Activated CD4-positive, alpha-beta memory T cell treated with anti-CD3 and anti-CD28 coated beads, Interleukin-2, amount 10 ng/mL, durations not matched to agents 7 days and 5 days (primary cell): ENCODE data around the gene GSTO1. TPM values are rescaled to one million over a fixed set of nuclear protein-coding genes. Genes with fewer than 3 reads are reported as not detected.
A peak's percentile ranks its signal among the peaks of the same experiment; 100 is the strongest.

ENCODE experiments used
- CTCF ChIA-PET: fragments of 350-600 bp; sonication (Branson Sonifier 250); formaldehyde crosslinking; loops from one replicate; lab custom pipeline; 2021; ENCODE audit warnings: antibody characterized with exemption, inconsistent platforms; lab: Charles Lee
- POLR2A ChIA-PET: fragments of 350-600 bp; sonication (Branson Sonifier 250); formaldehyde crosslinking; loops from one replicate; lab custom pipeline; 2021; ENCODE audit warnings: antibody characterized with exemption; lab: Charles Lee
- DNase-seq: peaks from one replicate; pipeline ENCODE4 v3.0.0-alpha.2; 2020
- H3K27ac Mint-ChIP-seq: one replicate; pipeline ENCODE4 v1.8.0; 2021; ENCODE audit warnings: mild to moderate bottlenecking, mixed read lengths
- H3K27me3 Mint-ChIP-seq: one replicate; pipeline ENCODE4 v1.8.0; 2021; ENCODE audit warnings: mixed read lengths
- H3K36me3 Mint-ChIP-seq: one replicate; pipeline ENCODE4 v1.8.0; 2021; ENCODE audit warnings: low read depth, mixed read lengths
- H3K4me1 Mint-ChIP-seq: one replicate; pipeline ENCODE4 v1.8.0; 2021; ENCODE audit warnings: mixed read lengths
- H3K4me3 Mint-ChIP-seq: one replicate; pipeline ENCODE4 v1.8.0; 2021; ENCODE audit warnings: mild to moderate bottlenecking, mixed read lengths
- H3K9me3 Mint-ChIP-seq: one replicate; pipeline ENCODE4 v1.8.0; 2021; ENCODE audit warnings: mixed read lengths
- total RNA-seq, 2 experiments: library from RNA; stranded (reverse); gene quantifications; one replicate each; pipeline ENCODE4 v1.2.3, GENCODE V29; 2021

The GSTO1 gene
- total RNA-seq, 2 experiments from 2014 or later = 139 to 142 TPM

- Mint-ChIP-seq H3K4me1 (peaks cover 49% of the 10 kb centered on the region), H3K4me3 (peak overlapping the region; percentile 84), H3K27me3 (no peaks in the 10 kb centered on the region), H3K27ac (peak overlapping the region; percentile 93), H3K36me3 (peaks cover 47% of the 10 kb centered on the region), H3K9me3 (no peaks in the 10 kb centered on the region)
- no peak for DNase-seq
- CTCF ChIA-PET = interaction anchor here (1.2 to 2.3 kb wide), 3 partner anchors 10 to 86 kb away, joined by 3 to 7 read pairs (median 4); partner anchors contain the start of gene CFAP58
- POLR2A ChIA-PET = interaction anchor here (0.6 to 5.1 kb wide), 7 partner anchors 11 to 146 kb away, joined by 3 to 62 read pairs (median 4); partner anchors contain the start of genes CFAP58, GSTO1, ITPRIP and SFR1
Measured at GRCh38 chr10:104267721-104268404, 13.2 kb downstream of the GSTO1 start.

GRCh38 chr10:104268405-104268712, 13.7 kb downstream of the GSTO1 start:
- Mint-ChIP-seq H3K36me3 (peaks cover 47% of the 10 kb centered on the region), H3K27ac (peak overlapping the region; percentile 93), H3K27me3 (no peaks in the 10 kb centered on the region), H3K4me3 (peak overlapping the region; percentile 84), H3K9me3 (no peaks in the 10 kb centered on the region), H3K4me1 (peaks cover 48% of the 10 kb centered on the region)
- CTCF ChIA-PET = interaction anchor here (1.3 to 2.3 kb wide), 4 partner anchors 18 to 85 kb away, joined by 3 to 7 read pairs (median 5); partner anchors contain the start of genes CFAP58 and ITPRIP
- POLR2A ChIA-PET = interaction anchor here (0.7 to 5.1 kb wide), 12 partner anchors 11 to 352 kb away, joined by 3 to 62 read pairs (median 6); partner anchors contain the start of genes CFAP43, CFAP58, GSTO1 and ITPRIP
- DNase-seq = no peak

DNA sequence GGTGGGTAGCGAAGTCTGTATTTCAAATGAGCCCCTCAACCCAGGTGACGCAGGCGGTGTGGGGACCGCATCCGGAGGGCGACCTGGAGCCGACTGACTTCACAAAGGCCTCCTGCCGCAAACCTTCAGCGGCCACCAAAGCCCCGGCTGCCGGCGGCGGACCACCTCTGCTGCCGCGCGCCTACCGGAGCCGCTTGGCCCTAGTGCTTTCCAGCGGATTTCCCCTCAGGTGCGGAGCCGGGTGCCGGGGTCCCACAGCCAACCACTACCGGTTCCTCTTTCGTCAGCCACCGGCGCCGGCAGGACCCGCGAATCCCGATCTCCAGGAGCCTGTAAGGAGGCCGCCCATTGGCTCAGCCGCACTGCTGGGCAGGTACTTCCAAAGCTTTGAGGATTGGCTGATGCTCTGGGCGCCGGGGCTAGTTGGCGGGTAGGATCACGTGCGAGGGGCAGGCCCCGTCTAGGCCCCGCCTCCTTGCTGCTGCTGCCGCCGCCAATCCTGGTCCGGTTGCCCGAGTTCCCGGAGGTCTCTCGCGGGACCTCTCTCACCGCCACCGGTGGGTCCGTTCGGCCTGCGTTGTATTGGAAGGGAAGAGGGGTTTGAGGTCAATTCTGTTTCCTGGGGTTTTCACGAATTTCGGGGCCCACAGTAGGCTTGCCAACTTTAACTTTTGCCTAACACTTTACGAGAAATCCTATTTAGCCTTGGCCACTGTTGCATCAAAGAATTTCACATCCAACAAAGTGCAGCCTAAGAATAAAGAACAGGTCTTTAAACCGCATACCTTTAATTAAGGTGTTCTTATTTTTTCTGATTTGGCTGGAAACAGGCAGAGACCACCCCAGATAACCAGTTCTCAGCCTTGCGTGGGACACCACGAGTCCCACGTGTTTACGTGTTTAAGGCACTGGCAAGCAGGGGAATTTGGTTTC, 14.3 kb downstream of the GSTO1 start, which contains the start of gene GSTO2:
Gene GSTO2, plus strand, starts transcription at position 472 of the 933 bp plus-strand sequence. CDS start 5,732 bp downstream, outside the sequence.
- Mint-ChIP-seq H3K27ac (peak within 1 kb of the TSS; percentile 93), H3K36me3 (peaks cover 43% of the 10 kb centered on the region), H3K27me3 (no peaks in the 10 kb centered on the region), H3K4me3 (peak within 1 kb of the TSS; percentile 84), H3K4me1 (peaks cover 42% of the 10 kb centered on the region), H3K9me3 (no peaks in the 10 kb centered on the region)
- CTCF ChIA-PET = interaction anchor here (0.7 to 2.3 kb wide), 8 partner anchors 15 to 85 kb away, joined by 3 to 7 read pairs (median 4); partner anchors contain the start of genes CFAP58, GSTO1 and ITPRIP
- peak; percentile 99 for DNase-seq
- POLR2A ChIA-PET = interaction anchor here (0.6 to 5.1 kb wide), 17 partner anchors 9 to 378 kb away, joined by 3 to 62 read pairs (median 5); partner anchors contain the start of genes CFAP43, CFAP58, GSTO1 and ITPRIP

DNA sequence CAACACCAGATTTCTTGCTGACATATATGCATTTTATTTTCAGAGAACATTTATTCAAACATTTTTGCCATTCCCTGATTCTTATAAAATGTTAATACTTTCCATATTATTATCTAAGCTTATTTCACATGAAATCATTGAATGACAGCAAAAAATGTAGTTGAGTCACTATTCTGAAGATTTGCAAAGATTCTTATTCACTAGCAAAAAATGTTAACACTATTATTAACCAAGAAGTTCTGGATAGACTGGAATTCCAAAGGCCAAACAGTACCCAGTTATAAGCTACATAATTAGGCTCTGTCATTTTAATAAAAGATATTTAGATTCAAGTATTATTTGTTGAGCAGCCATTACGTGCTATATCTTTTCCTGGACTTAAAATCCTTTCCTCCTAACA, 18.6 kb downstream of the GSTO1 start:
- no peak overlapping the region for H3K27ac Mint-ChIP-seq
- H3K4me1 Mint-ChIP-seq = peaks cover 12% of the 10 kb centered on the region
- no peak for DNase-seq
- H3K9me3 Mint-ChIP-seq = no peaks in the 10 kb centered on the region
- H3K4me3 Mint-ChIP-seq = no peak overlapping the region
- POLR2A ChIA-PET = interaction anchor here (0.7 to 1.4 kb wide), 6 partner anchors 10 to 152 kb away, joined by 3 to 5 read pairs (median 4); partner anchors contain the start of genes ITPRIP and SFR1
- peaks cover 5% of the 10 kb centered on the region for H3K36me3 Mint-ChIP-seq
- CTCF ChIA-PET = interaction anchor here (1.2 to 9.8 kb wide), 15 partner anchors 10 to 385 kb away, joined by 3 to 149 read pairs (median 20); partner anchors contain the start of genes CFAP58, GSTO1, ITPRIP and SFR1
- H3K27me3 Mint-ChIP-seq = peaks cover 10% of the 10 kb centered on the region

DNA sequence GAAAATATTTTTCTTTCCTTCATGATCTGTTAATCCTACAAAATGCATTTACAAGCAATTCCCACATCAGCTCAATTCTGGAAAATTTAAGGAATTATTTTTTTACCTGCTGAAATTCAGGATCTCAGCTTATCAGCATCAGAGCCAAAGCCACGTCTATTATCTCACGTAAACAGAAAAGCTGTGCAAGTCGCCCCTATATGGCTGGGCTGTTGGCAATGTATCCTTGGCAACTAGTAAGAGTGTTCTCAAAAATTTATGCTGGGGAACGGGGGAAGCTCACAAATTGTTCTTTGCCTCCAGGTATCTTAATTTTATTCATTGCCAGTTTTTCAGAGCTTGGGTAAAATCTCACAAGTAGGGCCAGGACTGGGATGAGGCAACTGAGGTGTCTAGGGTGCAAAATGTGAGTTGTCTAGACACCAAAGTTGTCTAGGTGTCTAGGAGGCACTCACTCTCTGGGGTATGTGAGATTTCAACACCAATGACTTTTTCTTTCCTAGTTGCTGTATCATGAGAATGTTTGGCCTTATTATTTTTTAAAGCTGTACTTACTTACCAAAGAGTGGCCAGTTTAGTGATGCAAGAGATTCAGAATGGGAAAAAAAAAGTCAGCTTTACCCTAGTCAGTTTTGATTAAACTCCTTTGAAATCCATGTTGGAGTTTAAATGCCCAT, 19.3 kb downstream of the GSTO1 start:
- POLR2A ChIA-PET = interaction anchor here (1.0 to 1.6 kb wide), 9 partner anchors 12 to 152 kb away, joined by 4 to 8 read pairs (median 5); partner anchors contain the start of genes CFAP58, ITPRIP and SFR1
- H3K27ac Mint-ChIP-seq = no peak overlapping the region
- peaks cover 10% of the 10 kb centered on the region for H3K27me3 Mint-ChIP-seq
- no peaks in the 10 kb centered on the region for H3K9me3 Mint-ChIP-seq
- CTCF ChIA-PET = interaction anchor here (0.8 to 9.8 kb wide), 33 partner anchors 9 to 386 kb away, joined by 3 to 149 read pairs (median 5); partner anchors contain the start of genes CFAP58, GSTO1, ITPRIP and SFR1
- no peak for DNase-seq
- H3K4me3 Mint-ChIP-seq = no peak overlapping the region
- H3K4me1 Mint-ChIP-seq = peaks cover 10% of the 10 kb centered on the region
- no peaks in the 10 kb centered on the region for H3K36me3 Mint-ChIP-seq

DNA sequence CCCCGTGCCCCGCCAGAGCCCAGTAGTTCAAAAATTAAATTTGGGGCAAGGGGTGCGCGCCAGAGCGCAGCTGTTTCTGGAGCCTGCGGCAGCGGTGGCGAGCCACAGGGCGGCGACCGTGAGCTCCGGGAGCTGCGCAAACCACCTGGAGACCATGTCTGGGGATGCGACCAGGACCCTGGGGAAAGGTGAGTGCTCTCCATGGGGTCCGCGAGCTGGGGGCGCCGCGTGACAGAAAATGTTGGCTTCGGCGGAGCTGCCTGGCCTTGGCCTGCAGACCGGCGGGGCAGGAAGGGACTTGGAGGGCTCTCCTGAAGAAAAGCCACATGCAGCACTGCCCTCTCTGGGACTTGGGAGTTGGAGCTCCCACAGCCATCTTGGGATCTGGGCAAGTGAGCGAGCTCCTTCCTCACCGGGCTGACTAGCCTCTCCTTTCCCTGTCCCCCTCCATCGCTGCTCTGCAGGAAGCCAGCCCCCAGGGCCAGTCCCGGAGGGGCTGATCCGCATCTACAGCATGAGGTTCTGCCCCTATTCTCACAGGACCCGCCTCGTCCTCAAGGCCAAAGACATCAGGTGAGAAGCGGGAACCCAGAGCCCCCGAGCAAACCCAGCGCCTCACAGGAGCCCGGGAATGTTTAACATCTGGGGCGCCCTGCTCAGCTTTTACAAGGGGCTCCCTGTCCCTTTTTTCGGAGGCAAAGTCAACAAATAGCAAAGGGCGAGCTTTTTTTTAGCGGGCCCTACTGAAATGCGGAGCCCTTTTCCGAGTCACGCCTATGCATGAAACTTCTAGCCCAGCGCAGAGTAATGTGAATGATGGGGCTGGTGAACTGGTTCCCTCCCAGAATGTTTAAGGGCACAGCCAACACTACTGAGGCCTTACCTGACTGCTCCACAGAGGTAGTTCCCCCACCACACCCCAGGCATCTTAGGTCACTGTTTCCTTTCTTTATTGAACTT, 20.4 kb downstream of the GSTO1 start:
- Mint-ChIP-seq H3K36me3 (no peaks in the 10 kb centered on the region), H3K27ac (no peak overlapping the region), H3K9me3 (no peaks in the 10 kb centered on the region), H3K27me3 (peaks cover 10% of the 10 kb centered on the region), H3K4me3 (peak overlapping the region; percentile 21), H3K4me1 (peaks cover 6% of the 10 kb centered on the region)
- ChIA-PET CTCF (interaction anchor here (0.8 to 9.8 kb wide), 38 partner anchors 8 to 387 kb away, joined by 3 to 149 read pairs (median 4); partner anchors contain the start of genes CFAP43, CFAP58, GSTO1 and ITPRIP), POLR2A (interaction anchor here (0.7 to 2.3 kb wide), 9 partner anchors 8 to 78 kb away, joined by 3 to 8 read pairs (median 5); partner anchors contain the start of genes CFAP58 and ITPRIP)
- peak; percentile 53 for DNase-seq

DNA sequence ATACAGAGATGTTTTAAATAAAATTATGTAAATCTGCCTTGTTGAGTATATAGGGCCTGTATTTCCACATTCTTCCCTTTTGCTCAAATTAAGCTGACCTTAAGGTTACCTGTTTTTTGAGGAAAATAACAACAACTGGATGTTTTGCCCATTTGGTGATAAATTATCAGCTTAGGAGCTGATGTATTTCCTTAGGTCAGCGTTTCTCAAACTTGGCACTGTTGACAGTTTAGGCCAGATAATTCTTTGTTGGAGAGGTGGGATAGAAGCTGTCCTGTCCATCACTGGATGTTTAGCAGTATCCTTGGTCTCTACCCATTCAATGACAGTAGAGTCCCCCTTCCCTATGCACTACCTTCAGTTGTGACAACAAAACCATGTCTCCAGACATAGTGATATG, 21.5 kb downstream of the GSTO1 start:
- CTCF ChIA-PET = interaction anchor here (1.1 to 9.8 kb wide), 7 partner anchors 10 to 75 kb away, joined by 3 to 149 read pairs (median 30); partner anchors contain the start of genes CFAP58 and ITPRIP
- H3K36me3 Mint-ChIP-seq = no peaks in the 10 kb centered on the region
- peaks cover 16% of the 10 kb centered on the region for H3K27me3 Mint-ChIP-seq
- no peak for DNase-seq
- H3K9me3 Mint-ChIP-seq = no peaks in the 10 kb centered on the region
- POLR2A ChIA-PET = interaction anchor here (1.1 to 2.3 kb wide), 2 partner anchors 9 to 14 kb away, joined by 3 to 5 read pairs; no protein-coding TSS in a partner anchor
- no peak overlapping the region for H3K4me3 Mint-ChIP-seq
- H3K27ac Mint-ChIP-seq = no peak overlapping the region
- H3K4me1 Mint-ChIP-seq = peaks cover 6% of the 10 kb centered on the region

- POLR2A ChIA-PET = interaction anchor here (0.6 to 4.1 kb wide), 3 partner anchors 9 to 63 kb away, joined by 3 to 16 read pairs (median 3); partner anchors contain the start of genes CFAP43 and GSTO2
- H3K4me1 Mint-ChIP-seq = peaks cover 6% of the 10 kb centered on the region
- no peaks in the 10 kb centered on the region for H3K36me3 Mint-ChIP-seq
- CTCF ChIA-PET = interaction anchor here (0.6 to 9.8 kb wide), 6 partner anchors 9 to 73 kb away, joined by 3 to 149 read pairs (median 4); partner anchors contain the start of gene CFAP58
- no peak overlapping the region for H3K27ac Mint-ChIP-seq
- no peak for DNase-seq
- H3K9me3 Mint-ChIP-seq = no peaks in the 10 kb centered on the region
- H3K27me3 Mint-ChIP-seq = peaks cover 24% of the 10 kb centered on the region
- no peak overlapping the region for H3K4me3 Mint-ChIP-seq
Measured at GRCh38 chr10:104277785-104278184, 23.1 kb downstream of the GSTO1 start.

DNA sequence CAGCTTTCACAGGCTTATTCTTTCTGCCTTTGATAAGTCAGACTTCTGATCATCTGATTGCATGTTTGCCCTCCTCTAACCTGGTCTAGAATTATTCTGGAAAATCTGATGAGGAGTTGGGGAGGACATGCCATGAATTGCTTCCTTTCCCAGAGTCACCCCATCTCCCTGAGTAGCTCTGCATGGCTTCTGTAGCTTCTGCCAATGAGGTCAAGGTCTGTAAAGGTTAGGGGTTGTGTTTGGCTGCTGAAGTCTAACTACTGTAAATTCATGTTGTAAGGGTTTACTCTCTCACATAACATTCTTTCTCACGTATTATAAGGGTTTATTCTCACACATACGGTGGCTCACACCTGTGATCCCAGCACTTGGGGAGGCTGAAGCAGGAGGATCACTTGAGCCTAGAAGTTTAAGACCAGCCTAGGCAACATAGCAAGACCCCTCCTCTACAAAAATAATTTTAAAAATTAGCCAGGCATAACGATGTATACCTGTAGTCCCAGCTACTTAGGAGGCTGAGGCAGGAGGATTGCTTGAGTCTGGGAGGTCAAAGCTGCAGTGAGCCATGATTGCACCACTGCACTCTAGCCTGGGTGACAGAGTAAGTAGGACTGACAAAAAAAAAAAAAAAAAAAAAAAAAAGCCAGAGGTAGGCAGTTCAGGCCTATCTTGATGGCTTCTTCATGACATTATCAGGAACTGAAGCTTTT, 25.0 kb downstream of the GSTO1 start:
- Mint-ChIP-seq H3K9me3 (no peaks in the 10 kb centered on the region), H3K4me1 (peaks cover 1% of the 10 kb centered on the region), H3K27me3 (peaks cover 26% of the 10 kb centered on the region), H3K36me3 (no peaks in the 10 kb centered on the region), H3K27ac (no peak overlapping the region), H3K4me3 (no peak overlapping the region)
- DNase-seq = no peak
- CTCF ChIA-PET = interaction anchor here (0.9 to 9.8 kb wide), 3 partner anchors 11 to 71 kb away, joined by 4 to 149 read pairs (median 64); partner anchors contain the start of gene CFAP58
- POLR2A ChIA-PET = interaction anchor here (1.0 to 4.1 kb wide), 3 partner anchors 11 to 66 kb away, joined by 3 to 16 read pairs (median 3); partner anchors contain the start of gene GSTO2

- POLR2A ChIA-PET = no interaction called here
- Mint-ChIP-seq H3K9me3 (no peaks in the 10 kb centered on the region), H3K27ac (no peak overlapping the region), H3K36me3 (no peaks in the 10 kb centered on the region), H3K4me3 (no peak overlapping the region), H3K4me1 (no peaks in the 10 kb centered on the region), H3K27me3 (peaks cover 24% of the 10 kb centered on the region)
- CTCF ChIA-PET = interaction anchor here (2.6 to 6.0 kb wide), 2 partner anchors 10 kb away, joined by 14 to 64 read pairs; no protein-coding TSS in a partner anchor
- no peak for DNase-seq
Measured at GRCh38 chr10:104281694-104282093, 27.0 kb downstream of the GSTO1 start.
